Gastroesophageal sphincter (tissue), 4 donors: ENCODE results near the gene TRIM38. TPM values are rescaled to one million over a fixed set of nuclear protein-coding genes. Genes with fewer than 3 reads are reported as not detected.
"Not testable (repeated sequence)": the region's sequence is repeated elsewhere in the genome, so short reads cannot be mapped to it uniquely, and the experiment has no call there.

Experiments
- ATAC-seq: fragments of 150-250 bp; one replicate; pipeline ENCODE4 v1.9.1; 2016; ENCODE audit warnings: mild to moderate bottlenecking, moderate library complexity
- H3K27ac ChIP-seq, 4 donors: fragments of 200-600 bp; sonication (generic) in 3 of 4; 1 replicate in 3 of 4; 2 replicates in 1 of 4; pipeline ENCODE4 v1.5.1; 2016 to 2019
- H3K27me3 ChIP-seq: fragments of 200-600 bp; sonication (generic); one replicate; pipeline ENCODE4 v1.5.1; 2019
- H3K36me3 ChIP-seq, 2 donors: fragments of 200-600 bp; sonication (generic); one replicate each; pipeline ENCODE4 v1.5.1; 2019; ENCODE audit warnings: control low read depth in 1 of 2
- H3K4me1 ChIP-seq, 3 donors: fragments of 200-600 bp; sonication (generic); 1 replicate in 2 of 3; 2 replicates in 1 of 3; pipeline ENCODE4 v1.5.1; 2016 to 2019; ENCODE audit warnings: control low read depth in 2 of 3
- H3K4me3 ChIP-seq, 2 donors: fragments of 200-600 bp; sonication (generic); one replicate each; pipeline ENCODE4 v1.5.1; 2019; ENCODE audit warnings: mild to moderate bottlenecking in 1 of 2, moderate library complexity in 1 of 2
- H3K9me3 ChIP-seq, 3 donors: fragments of 200-600 bp; sonication (generic); one replicate each; pipeline ENCODE4 v1.5.1; 2017 to 2019; ENCODE audit warnings: control low read depth in 2 of 3
- CTCF ChIP-seq, 4 experiments: fragments of 200-600 bp in 2 of 4; fragments of 450-650 bp in 2 of 4; sonication (generic) in 1 of 4; IDR thresholded peaks; one replicate each; pipeline ENCODE4 v1.5.1; 2017 to 2019; ENCODE audit warnings: antibody characterized with exemption in 4 of 4, mild to moderate bottlenecking in 2 of 4, moderate library complexity in 2 of 4
- EP300 ChIP-seq: sonication (generic); formaldehyde crosslinking; IDR thresholded peaks from one replicate; pipeline ENCODE4 v1.6.1; 2017; ENCODE audit warnings: antibody characterized with exemption, mild to moderate bottlenecking
- POLR2A ChIP-seq, 2 donors: fragments of 450-650 bp; IDR thresholded peaks; one replicate each; pipeline ENCODE4 v1.6.1; 2017; ENCODE audit warnings: antibody characterized with exemption in 2 of 2, mild to moderate bottlenecking in 2 of 2, moderate library complexity in 1 of 2
- POLR2AphosphoS5 ChIP-seq: sonication (generic); formaldehyde crosslinking; IDR thresholded peaks from one replicate; pipeline ENCODE4 v1.6.1; 2017; ENCODE audit warnings: antibody characterized with exemption
- WGBS, 2 donors: methylation state at CpG; one replicate each; pipeline ENCODE4 v1.1.5; 2018; ENCODE audit warnings: low coverage in 1 of 2; 5-methylcytosine and 5-hydroxymethylcytosine counted together
- total RNA-seq, 4 donors: library from RNA; depleted of rRNA; stranded (reverse); fragments of >200 nt; gene quantifications; one replicate each; pipeline ENCODE4 v1.1.0, GENCODE V29; 2016

TRIM38 gene
- total RNA-seq, 4 donors from 2014 or later: 6.1 to 10.4 (median 8.2) TPM

GRCh38 chr6:25990172-25990873 is 27.7 kb downstream of the TRIM38 start:
- Histone ChIP-seq H3K27ac (no peak overlapping the region), H3K4me1 (peaks cover 0 to 16% (median 7%) of the 10 kb centered on the region in 3 donors), H3K9me3 (no peaks in the 10 kb centered on the region), H3K4me3 (no peak overlapping the region), H3K27me3 (no peaks in the 10 kb centered on the region), H3K36me3 (peaks cover 0 to 19% of the 10 kb centered on the region in 2 donors)
- TF ChIP-seq POLR2A (IDR thresholded peaks at IDR 0.05) (no peak), POLR2AphosphoS5 (no peak), CTCF (IDR thresholded peaks at IDR 0.05) (no peak), EP300 (no peak)
- WGBS, 2 donors: 97 to 100% methylated on average over 2 of the region's 2 CpGs
- no peak for ATAC-seq

GRCh38 chr6:25991785-25992412 is 29.3 kb downstream of the TRIM38 start:
- peaks cover 0 to 20% (median 7%) of the 10 kb centered on the region in 3 donors for H3K4me1 ChIP-seq
- H3K36me3 ChIP-seq: peaks cover 0 to 4% of the 10 kb centered on the region in 2 donors
- 1 to 2% methylated on average over 11 to 13 of the region's 30 CpGs for WGBS, 2 donors
- TF ChIP-seq POLR2AphosphoS5: peak; percentile 14
- peak in 1 of 4 experiments; percentile 13 for TF ChIP-seq CTCF (IDR thresholded peaks at IDR 0.05)
- no peak for TF ChIP-seq POLR2A (IDR thresholded peaks at IDR 0.05)
- H3K9me3 ChIP-seq: no peaks in the 10 kb centered on the region
- no peaks in the 10 kb centered on the region for H3K27me3 ChIP-seq
- ATAC-seq: peak; percentile 74
- H3K4me3 ChIP-seq: peak overlapping the region; percentile 46 to 61
- H3K27ac ChIP-seq: peak overlapping the region; percentile 73 to 93 (median 90)

- Histone ChIP-seq H3K9me3 (no peaks in the 10 kb centered on the region), H3K4me1 (peaks cover 0 to 20% (median 7%) of the 10 kb centered on the region in 3 donors), H3K4me3 (peak overlapping the region; percentile 46 to 61), H3K36me3 (peaks cover 0 to 6% of the 10 kb centered on the region in 2 donors), H3K27ac (peak overlapping the region; percentile 73 to 93 (median 90)), H3K27me3 (no peaks in the 10 kb centered on the region)
- WGBS, 2 donors: 1 to 2% methylated on average over 11 to 15 of the region's 52 CpGs
- TF ChIP-seq POLR2A (IDR thresholded peaks at IDR 0.05) (peak; percentile 86 to 96), CTCF (IDR thresholded peaks at IDR 0.05) (peak; percentile 94 to 99 (median 98)), EP300 (no peak), POLR2AphosphoS5 (peak; percentile 83)
- peak; percentile 97 for ATAC-seq
These were observed 30.1 kb downstream of the TRIM38 start for GRCh38 chr6:25992413-25993340.

- not testable (repeated sequence) for ATAC-seq, H3K27me3 ChIP-seq, H3K36me3 ChIP-seq, H3K9me3 ChIP-seq
- 45 to 60% methylated on average over 6 to 7 of the region's 7 CpGs for WGBS, 2 donors
- peak overlapping the region; percentile 46 to 61 for H3K4me3 ChIP-seq
- H3K27ac ChIP-seq: peak overlapping the region; percentile 73 to 93 (median 90)
- peaks cover 0 to 20% (median 7%) of the 10 kb centered on the region in 3 donors for H3K4me1 ChIP-seq
These were observed 30.7 kb downstream of the TRIM38 start for GRCh38 chr6:25993341-25993684.

- Histone ChIP-seq H3K9me3 (no peaks in the 10 kb centered on the region), H3K4me1 (peaks cover 0 to 20% (median 7%) of the 10 kb centered on the region in 3 donors), H3K27ac (no peak overlapping the region), H3K27me3 (no peaks in the 10 kb centered on the region), H3K4me3 (no peak overlapping the region), H3K36me3 (peaks cover 0 to 30% of the 10 kb centered on the region in 2 donors)
- TF ChIP-seq EP300 (no peak), CTCF (IDR thresholded peaks at IDR 0.05) (no peak), POLR2A (IDR thresholded peaks at IDR 0.05) (no peak), POLR2AphosphoS5 (no peak)
- no peak for ATAC-seq
- WGBS, 2 donors: 78 to 100% methylated on average over 1 of the region's 1 CpG
These were observed 32.9 kb downstream of the TRIM38 start for GRCh38 chr6:25995507-25995906.
